K562 (cell line): ENCODE measurements around the gene GRIK1. TPM values are rescaled to one million over a fixed set of nuclear protein-coding genes. Genes with fewer than 3 reads are reported as not detected.
A peak's percentile ranks its signal among the peaks of the same experiment; 100 is the strongest.

Experiments used
- CBX2 ChIP-seq: fragments of 200-600 bp; sonication (generic); IDR thresholded peaks from one replicate; pipeline ENCODE4 v1.6.1; 2012; ENCODE audit warnings: mild to moderate bottlenecking, low read length, inconsistent platforms; ENCODE audit not compliant: insufficient read depth, poor library complexity, severe bottlenecking
- CBX3 ChIP-seq, 2 experiments: IDR thresholded peaks; 1 replicate in 1 of 2; 2 replicates in 1 of 2; pipeline ENCODE4 v1.6.1; 2012; ENCODE audit warnings: inconsistent platforms in 2 of 2, low read length in 2 of 2, borderline replicate concordance in 1 of 2, control low read depth in 1 of 2
- CHAMP1 ChIP-seq: fragments of 450-650 bp; IDR thresholded peaks from 2 replicates; pipeline ENCODE4 v1.6.1; 2016; ENCODE audit warnings: mild to moderate bottlenecking
- CHD1 ChIP-seq: fragments of 200-600 bp; sonication (generic); IDR thresholded peaks from one replicate; pipeline ENCODE4 v1.6.1; 2012; ENCODE audit warnings: mild to moderate bottlenecking, moderate library complexity, low read length, inconsistent platforms
- CREBBP ChIP-seq: IDR thresholded peaks from one replicate; pipeline ENCODE4 v1.6.1; 2012; ENCODE audit warnings: low read depth, mild to moderate bottlenecking, control low read depth, inconsistent platforms, low read length
- DIDO1 ChIP-seq: fragments of 450-650 bp; IDR thresholded peaks from 2 replicates; pipeline ENCODE4 v1.6.1; 2016; ENCODE audit warnings: low read depth, missing biosample characterization, missing genetic modification characterization
- HNRNPH1 ChIP-seq: fragments of 200-400 bp; formaldehyde crosslinking; optimal IDR thresholded peaks from 2 replicates; pipeline ENCODE3; 2017; ENCODE audit warnings: low read depth, mild to moderate bottlenecking, low read length, moderate library complexity
- HNRNPUL1 ChIP-seq: fragments of 200-400 bp; formaldehyde crosslinking; IDR thresholded peaks from 2 replicates; pipeline ENCODE4 v1.6.1; 2017; ENCODE audit warnings: low read length
- IFI16 ChIP-seq: fragments of 250-450 bp; sonication (Bioruptor Pico); IDR thresholded peaks from 2 replicates; pipeline ENCODE4 v2.1.2; 2022; ENCODE audit warnings: mild to moderate bottlenecking, inconsistent platforms
- KAT7 ChIP-seq: sonication (generic); formaldehyde crosslinking; IDR thresholded peaks from 2 replicates; pipeline ENCODE4 v1.8.0; 2022; ENCODE audit warnings: missing genetic modification reagents, mild to moderate bottlenecking, borderline replicate concordance
- LEF1 ChIP-seq: fragments of 450-650 bp; IDR thresholded peaks from 2 replicates; pipeline ENCODE4 v1.6.1; 2016; ENCODE audit warnings: mild to moderate bottlenecking
- MAFF ChIP-seq: IDR thresholded peaks from 2 replicates; pipeline ENCODE4 v1.6.1; 2012; ENCODE audit warnings: low read length, improper control_type of control experiment
- MBD2 ChIP-seq: sonication (generic); IDR thresholded peaks from 2 replicates; pipeline ENCODE4 v1.6.1; 2016; ENCODE audit warnings: low read depth, borderline replicate concordance
- MEF2A ChIP-seq: IDR thresholded peaks from 2 replicates; pipeline ENCODE4 v1.6.1; 2011; ENCODE audit warnings: low read depth, mild to moderate bottlenecking, low read length, moderate library complexity; ENCODE audit not compliant: control insufficient read depth
- NFATC3 ChIP-seq: fragments of 450-650 bp; IDR thresholded peaks from 2 replicates; pipeline ENCODE4 v1.6.1; 2017; ENCODE audit warnings: mild to moderate bottlenecking
- PPARD ChIP-seq: fragments of 250-450 bp; sonication (Bioruptor Pico); IDR thresholded peaks from 2 replicates; pipeline ENCODE4 v1.8.0; 2022; ENCODE audit warnings: inconsistent platforms, mild to moderate bottlenecking, moderate library complexity
- PURB ChIP-seq: sonication (generic); formaldehyde crosslinking; IDR thresholded peaks from 2 replicates; pipeline ENCODE4 v1.9.0; 2021; ENCODE audit warnings: low read depth, mild to moderate bottlenecking, missing genetic modification reagents
- RBM25 ChIP-seq: fragments of 200-400 bp; formaldehyde crosslinking; IDR thresholded peaks from 2 replicates; pipeline ENCODE4 v1.6.1; 2018; ENCODE audit warnings: low read length, low read depth, moderate library complexity; ENCODE audit not compliant: severe bottlenecking
- SMARCE1 ChIP-seq: fragments of 450-650 bp; IDR thresholded peaks from 2 replicates; pipeline ENCODE4 v1.7.1; 2016; ENCODE audit warnings: mild to moderate bottlenecking
- SNRNP70 ChIP-seq: fragments of 200-400 bp; formaldehyde crosslinking; optimal IDR thresholded peaks from 2 replicates; pipeline ENCODE3; 2017; ENCODE audit warnings: low read depth, low read length
- TARDBP ChIP-seq: fragments of 450-650 bp; IDR thresholded peaks from 2 replicates; pipeline ENCODE4 v1.6.1; 2016
- TCFL5 ChIP-seq: fragments of 250-450 bp; sonication (Bioruptor Pico); conservative IDR thresholded peaks from 2 replicates; pipeline ENCODE4 v1.6.1; 2021; ENCODE audit warnings: mild to moderate bottlenecking, moderate library complexity, matching md5 sums
- ZNF232 ChIP-seq: sonication (generic); formaldehyde crosslinking; IDR thresholded peaks from 2 replicates; pipeline ENCODE4 v1.8.0; 2022; ENCODE audit warnings: mild to moderate bottlenecking, missing genetic modification reagents
- ZNF699 ChIP-seq: fragments of 250-450 bp; sonication (Bioruptor Pico); IDR thresholded peaks from 2 replicates; pipeline ENCODE4 v1.8.0; 2021; ENCODE audit warnings: mild to moderate bottlenecking, moderate library complexity; ENCODE audit not compliant: insufficient replicate concordance
- ZNF785 ChIP-seq: fragments of 250-450 bp; sonication (Bioruptor Pico); IDR thresholded peaks from 2 replicates; pipeline ENCODE4 v1.4.0; 2020; ENCODE audit warnings: mild to moderate bottlenecking
- polyA plus RNA-seq, 8 experiments: library from polyadenylated mRNA; depleted of rRNA in 4 of 8; stranded (reverse) in 5 of 8; unstranded in 3 of 8; fragments of >200 nt; fragmentation: Nextera tagmentation in 2 of 8; fragmentation: Illumina TruSeq in 1 of 8; extraction: Ambion mirVana in 2 of 8; extraction: Trizol in 1 of 8; gene quantifications; 2 replicates each; pipeline versions ENCODE4 v1.2.1 to v1.2.3, GENCODE V29; 2011 to 2014; ENCODE audit warnings: inconsistent platforms in 1 of 8, missing spikeins in 1 of 8
- total RNA-seq, 7 experiments: library from RNA; depleted of rRNA in 6 of 7; stranded (reverse); fragments of >200 nt in 6 of 7; fragmentation: Illumina TruSeq in 2 of 7; extraction: Trizol in 2 of 7; gene quantifications; 2 replicates each; pipeline versions ENCODE4 v1.2.1 to v1.2.3, GENCODE V29; 2011 to 2021; ENCODE audit warnings: low replicate concordance in 1 of 7
- TF ChIP-seq, protein P1 (sequence below): fragments of 250-450 bp; sonication (Bioruptor Pico); IDR thresholded peaks from 2 replicates; pipeline ENCODE4 v1.8.0; 2022; ENCODE audit warnings: inconsistent platforms
- TF ChIP-seq, protein P2 (sequence below): fragments of 250-450 bp; sonication (Bioruptor Pico); IDR thresholded peaks from 2 replicates; pipeline ENCODE4 v1.8.0; 2021; ENCODE audit warnings: borderline replicate concordance, mild to moderate bottlenecking, moderate library complexity; ENCODE audit not compliant: poor library complexity, severe bottlenecking

Gene GRIK1
- total and polyA plus RNA-seq, 9 of the 15 experiments (the other 6 are each of a cell fraction or from before 2014, with no cell fraction given) = 0.17 to 2.8 (median 0.53) TPM

- no peak for TF ChIP-seq HNRNPUL1
- TF ChIP-seq SNRNP70 = no peak
- no peak for TF ChIP-seq MEF2A
- TF ChIP-seq NFATC3 = no peak
- no peak for TF ChIP-seq KAT7 (CRISPR knock-in tag)
- TF ChIP-seq ZNF785 (CRISPR knock-in tag) = no peak
- no peak for TF ChIP-seq SMARCE1
- no peak for TF ChIP-seq PPARD (CRISPR knock-in tag)
- no peak for TF ChIP-seq MBD2
- TF ChIP-seq, protein P1, sequence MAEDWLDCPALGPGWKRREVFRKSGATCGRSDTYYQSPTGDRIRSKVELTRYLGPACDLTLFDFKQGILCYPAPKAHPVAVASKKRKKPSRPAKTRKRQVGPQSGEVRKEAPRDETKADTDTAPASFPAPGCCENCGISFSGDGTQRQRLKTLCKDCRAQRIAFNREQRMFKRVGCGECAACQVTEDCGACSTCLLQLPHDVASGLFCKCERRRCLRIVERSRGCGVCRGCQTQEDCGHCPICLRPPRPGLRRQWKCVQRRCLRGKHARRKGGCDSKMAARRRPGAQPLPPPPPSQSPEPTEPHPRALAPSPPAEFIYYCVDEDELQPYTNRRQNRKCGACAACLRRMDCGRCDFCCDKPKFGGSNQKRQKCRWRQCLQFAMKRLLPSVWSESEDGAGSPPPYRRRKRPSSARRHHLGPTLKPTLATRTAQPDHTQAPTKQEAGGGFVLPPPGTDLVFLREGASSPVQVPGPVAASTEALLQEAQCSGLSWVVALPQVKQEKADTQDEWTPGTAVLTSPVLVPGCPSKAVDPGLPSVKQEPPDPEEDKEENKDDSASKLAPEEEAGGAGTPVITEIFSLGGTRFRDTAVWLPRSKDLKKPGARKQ (CRISPR knock-in tag) = no peak
- TF ChIP-seq, protein P2, sequence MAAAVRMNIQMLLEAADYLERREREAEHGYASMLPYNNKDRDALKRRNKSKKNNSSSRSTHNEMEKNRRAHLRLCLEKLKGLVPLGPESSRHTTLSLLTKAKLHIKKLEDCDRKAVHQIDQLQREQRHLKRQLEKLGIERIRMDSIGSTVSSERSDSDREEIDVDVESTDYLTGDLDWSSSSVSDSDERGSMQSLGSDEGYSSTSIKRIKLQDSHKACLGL = no peak
- TF ChIP-seq ZNF699 = no peak
- 0 out of 2 replicates have a peak, but pooled peaks have one; percentile 45 for TF ChIP-seq IFI16 (CRISPR knock-in tag)
- no peak for TF ChIP-seq TARDBP
- no peak for TF ChIP-seq CREBBP
- no peak for TF ChIP-seq MAFF
- peak; percentile 91 for TF ChIP-seq CHAMP1
- 0 out of 2 replicates have a peak, but pooled peaks have one; percentile 56 for TF ChIP-seq TCFL5 (CRISPR knock-in tag)
- TF ChIP-seq RBM25 = peak; percentile 92
- TF ChIP-seq CBX2 = no peak
- no peak for TF ChIP-seq CHD1
- TF ChIP-seq HNRNPH1 = no peak
- TF ChIP-seq ZNF232 = no peak
- TF ChIP-seq LEF1 = no peak
- TF ChIP-seq CBX3 (IDR thresholded peaks at IDR 0.05; ENCODE audit: borderline replicate concordance in 1 of 2, low read length in 2 of 2) = no peak; a peak in 1 of 3 replicates
- no peak for TF ChIP-seq DIDO1 (tag)
- no peak for TF ChIP-seq PURB (CRISPR knock-in tag)
Observed at GRCh38 chr21:29641001-29641634, 298.7 kb downstream of the GRIK1 start (continued).
